Aorta (tissue), 5 donors: ENCODE results near the gene SLC49A4. TPM values are rescaled to one million over a fixed set of nuclear protein-coding genes. Genes with fewer than 3 reads are reported as not detected.

ENCODE experiments used
- ATAC-seq: fragments of 200-7000 bp; cut with Tn5 transposase; one replicate; pipeline ENCODE4 v1.9.1; 2022; ENCODE audit warnings: moderate library complexity; ENCODE audit not compliant: low FRiP score
- DNase-seq, 2 donors: peaks; one replicate each; pipeline ENCODE4 v3.0.0-alpha.2; 2020
- H3K27ac ChIP-seq, 2 donors: one replicate each; pipeline ENCODE4 v1.5.1; 2013; ENCODE audit warnings: low read length in 2 of 2, mild to moderate bottlenecking in 2 of 2, moderate library complexity in 2 of 2, control low read depth in 1 of 2, inconsistent platforms in 1 of 2, low read depth in 1 of 2
- H3K27me3 ChIP-seq, 2 donors: one replicate each; pipeline ENCODE4 v1.6.1; 2013; ENCODE audit warnings: control low read depth in 1 of 2, low read length in 1 of 2, mild to moderate bottlenecking in 1 of 2, moderate library complexity in 1 of 2; ENCODE audit not compliant: insufficient read depth in 2 of 2, control insufficient read depth in 1 of 2
- H3K36me3 ChIP-seq, 2 donors: one replicate each; pipeline ENCODE4 v1.6.1; 2013; ENCODE audit warnings: control low read depth in 1 of 2, low read length in 1 of 2, mild to moderate bottlenecking in 1 of 2; ENCODE audit not compliant: insufficient read depth in 2 of 2, control insufficient read depth in 1 of 2
- H3K4me1 ChIP-seq, 2 donors: one replicate each; pipeline ENCODE4 v1.6.1; 2013; ENCODE audit warnings: low read length in 2 of 2, control low read depth in 1 of 2, mild to moderate bottlenecking in 1 of 2, moderate library complexity in 1 of 2; ENCODE audit not compliant: insufficient read depth in 2 of 2, control insufficient read depth in 1 of 2
- H3K4me3 ChIP-seq, 2 donors: one replicate each; pipeline ENCODE4 v1.5.1; 2013; ENCODE audit warnings: low read length in 2 of 2, control low read depth in 1 of 2, mild to moderate bottlenecking in 1 of 2
- H3K9me3 ChIP-seq: one replicate; pipeline ENCODE4 v1.6.1; 2013; ENCODE audit warnings: mild to moderate bottlenecking, low read length; ENCODE audit not compliant: control insufficient read depth
- WGBS, 2 donors: extraction: QIAGEN DNeasy Blood & Tissue Kit; methylation state at CpG; one replicate each; pipeline ENCODE4 v1.1.7; 2013; 5-methylcytosine and 5-hydroxymethylcytosine counted together
- intact Hi-C, 2 donors: fragments of 100-400 bp; cut with DNase I; formaldehyde crosslinking; loops; one replicate each; pipeline versions ENCODE4 v1.14.2 to v1.15.0; 2022
- polyA plus RNA-seq, 2 donors: library from polyadenylated mRNA; stranded (reverse); fragments of 200-250 nt; gene quantifications; one replicate each; pipeline ENCODE4 v1.2.3, GENCODE V29; 2013
- total RNA-seq, 2 donors: library from RNA; stranded (reverse); fragmentation: NEBNext Ultra II Directional; extraction: Animal tissue kit (Norgen Biotek cat#: 25700); gene quantifications; one replicate each; pipeline ENCODE4 v1.2.1, GENCODE V29; 2021
- donor health status: healthy with polysubstance abuse.
- donor health status: Bipolar disorder and iron deficiency.
- donor health status: DM: no; HTN: no; CAD: no.
- donor health status: DM: no; HTN: no; CAD: no.
- donor health status: DM: yes; HTN: yes; CAD: no.

The SLC49A4 gene
- total and polyA plus RNA-seq, 4 donors, result 3.1 to 13.4 (median 8.6) TPM

DNA sequence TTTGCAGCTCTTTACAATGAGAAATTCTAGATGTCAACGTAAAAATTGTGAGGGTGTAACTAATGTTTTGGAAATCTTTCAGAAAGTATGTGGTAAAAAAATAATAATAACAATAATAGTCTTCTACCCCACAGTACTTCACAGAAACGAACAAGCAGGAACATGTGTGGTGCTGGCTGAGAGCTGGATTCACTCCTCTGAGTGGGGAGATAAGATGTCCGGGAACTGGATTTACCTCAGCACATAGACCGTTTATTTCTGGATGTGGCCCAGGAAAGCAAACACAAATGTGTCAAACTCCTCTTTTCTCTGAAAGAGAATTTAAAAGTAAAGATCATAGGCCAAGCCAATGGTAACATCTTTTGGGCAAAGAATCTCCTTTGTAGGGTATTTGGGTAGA lies 103.4 kb downstream of the SLC49A4 start:
- Histone ChIP-seq H3K4me1 (no peaks in the 10 kb centered on the region), H3K4me3 (no peak overlapping the region), H3K9me3 (no peaks in the 10 kb centered on the region), H3K27me3 (peaks cover 0 to 2% of the 10 kb centered on the region in 2 donors), H3K36me3 (no peaks in the 10 kb centered on the region), H3K27ac (no peak overlapping the region)
- ATAC-seq (no peak), DNase-seq (no peak)
- intact Hi-C loops, result no loop called here
- WGBS, 2 donors, result 10 to 18% methylated on average over 4 of the region's 4 CpGs

DNA sequence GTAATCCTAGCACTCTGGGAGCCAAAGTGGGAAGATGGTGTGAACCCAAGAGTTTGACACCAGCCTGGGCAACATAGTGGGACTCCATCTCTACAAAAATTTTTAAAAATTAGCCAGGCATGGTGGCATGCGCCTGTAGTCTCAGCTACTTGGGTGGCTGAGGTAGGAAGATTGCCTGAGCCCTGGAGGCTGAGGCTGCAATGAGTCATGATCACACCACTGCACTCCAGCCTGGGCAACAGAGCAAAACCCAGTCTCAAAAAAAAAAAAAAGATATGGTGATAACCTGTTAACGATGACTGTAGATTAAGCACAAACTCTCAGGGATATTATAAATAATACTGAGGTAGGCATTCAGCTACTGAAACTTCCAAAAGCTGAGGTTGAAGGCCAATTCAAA lies 107.5 kb downstream of the SLC49A4 start:
- no peak overlapping the region for H3K27ac ChIP-seq
- no peak for DNase-seq
- WGBS, 2 donors, result 48 to 68% methylated on average over 2 of the region's 2 CpGs
- no peaks in the 10 kb centered on the region for H3K36me3 ChIP-seq
- intact Hi-C loops, result no loop called here
- peaks cover 0 to 2% of the 10 kb centered on the region in 2 donors for H3K27me3 ChIP-seq
- no peaks in the 10 kb centered on the region for H3K4me1 ChIP-seq
- H3K9me3 ChIP-seq, result no peaks in the 10 kb centered on the region
- no peak overlapping the region for H3K4me3 ChIP-seq
- ATAC-seq, result no peak

DNA sequence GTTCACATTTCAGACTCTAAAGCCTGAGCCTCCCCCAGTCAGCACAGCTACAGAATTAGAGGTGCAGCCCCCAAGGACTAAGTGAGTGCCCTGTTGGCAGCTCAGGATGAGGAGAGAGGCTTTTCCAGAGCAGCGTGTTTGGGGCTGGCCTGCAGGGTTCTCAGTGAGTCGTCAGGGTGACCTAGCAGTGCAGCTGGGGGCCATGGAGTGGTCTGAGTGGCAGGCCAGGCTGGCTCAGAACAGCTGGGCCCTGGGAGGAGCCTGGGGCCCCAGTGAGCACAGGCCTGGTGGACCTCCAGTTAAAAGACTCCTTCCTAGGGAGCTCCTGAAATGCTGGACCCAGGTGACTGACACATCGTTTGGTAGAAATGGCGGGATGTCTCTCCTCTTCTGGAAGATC lies 108.3 kb downstream of the SLC49A4 start:
- intact Hi-C loops, result no loop called here
- peak in 1 of 2 donors; percentile 55 for DNase-seq
- no peak for ATAC-seq
- Histone ChIP-seq H3K27me3 (peaks cover 0 to 2% of the 10 kb centered on the region in 2 donors), H3K36me3 (no peaks in the 10 kb centered on the region), H3K4me1 (no peaks in the 10 kb centered on the region), H3K9me3 (no peaks in the 10 kb centered on the region), H3K27ac (no peak overlapping the region), H3K4me3 (no peak overlapping the region)
- WGBS, 2 donors, result 37 to 61% methylated on average over 4 of the region's 4 CpGs

DNA sequence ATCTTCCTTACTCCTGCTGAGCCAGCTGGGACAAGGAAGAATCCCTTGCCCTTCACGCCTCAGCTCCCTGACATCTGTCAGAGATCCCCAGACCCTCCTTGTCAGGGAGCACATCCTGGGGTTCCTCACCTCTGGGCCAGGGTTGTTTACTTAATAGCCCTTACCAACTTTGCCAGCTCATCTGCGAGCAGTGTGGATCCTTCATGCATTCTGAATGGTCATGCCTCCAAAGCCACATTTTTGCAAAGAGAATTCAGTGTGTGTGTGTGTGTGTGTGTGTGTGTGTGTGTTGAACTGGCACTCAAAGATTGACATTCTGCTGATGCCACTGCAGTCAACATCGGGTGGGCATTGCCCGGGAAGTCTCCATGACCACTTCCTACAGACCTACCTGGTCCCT lies 112.6 kb downstream of the SLC49A4 start:
- Histone ChIP-seq H3K27ac (no peak overlapping the region), H3K9me3 (no peaks in the 10 kb centered on the region), H3K36me3 (no peaks in the 10 kb centered on the region), H3K4me1 (no peaks in the 10 kb centered on the region), H3K27me3 (no peaks in the 10 kb centered on the region), H3K4me3 (no peak overlapping the region)
- intact Hi-C loops, result no loop called here
- WGBS, 2 donors, result 95 to 98% methylated on average over 4 of the region's 4 CpGs
- ATAC-seq (no peak), DNase-seq (no peak)

DNA sequence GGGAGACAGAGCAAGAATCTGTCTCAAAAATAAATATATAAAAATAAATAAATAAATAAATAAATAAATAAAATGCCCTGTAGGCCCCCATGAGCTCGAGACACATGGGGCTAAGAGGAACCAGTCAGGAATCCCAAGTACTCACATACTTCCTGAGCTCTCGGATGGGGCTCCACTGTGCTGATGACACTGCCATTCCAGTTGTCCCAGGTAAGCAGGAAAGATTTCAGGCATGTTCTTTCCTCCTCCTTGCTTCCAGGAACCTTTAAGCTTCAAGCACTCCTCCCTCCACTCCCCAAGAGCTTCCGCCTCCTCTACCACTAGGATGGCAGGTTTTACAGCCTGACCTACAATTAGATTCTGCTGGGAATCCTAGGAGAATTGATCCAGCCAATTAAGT lies 113.4 kb downstream of the SLC49A4 start:
- ATAC-seq (no peak), DNase-seq (no peak)
- H3K27me3 ChIP-seq, result no peaks in the 10 kb centered on the region
- no peaks in the 10 kb centered on the region for H3K9me3 ChIP-seq
- no peaks in the 10 kb centered on the region for H3K36me3 ChIP-seq
- no peaks in the 10 kb centered on the region for H3K4me1 ChIP-seq
- intact Hi-C loops, result no loop called here
- no peak overlapping the region for H3K4me3 ChIP-seq
- 89 to 97% methylated on average over 3 of the region's 3 CpGs for WGBS, 2 donors
- no peak overlapping the region for H3K27ac ChIP-seq

DNA sequence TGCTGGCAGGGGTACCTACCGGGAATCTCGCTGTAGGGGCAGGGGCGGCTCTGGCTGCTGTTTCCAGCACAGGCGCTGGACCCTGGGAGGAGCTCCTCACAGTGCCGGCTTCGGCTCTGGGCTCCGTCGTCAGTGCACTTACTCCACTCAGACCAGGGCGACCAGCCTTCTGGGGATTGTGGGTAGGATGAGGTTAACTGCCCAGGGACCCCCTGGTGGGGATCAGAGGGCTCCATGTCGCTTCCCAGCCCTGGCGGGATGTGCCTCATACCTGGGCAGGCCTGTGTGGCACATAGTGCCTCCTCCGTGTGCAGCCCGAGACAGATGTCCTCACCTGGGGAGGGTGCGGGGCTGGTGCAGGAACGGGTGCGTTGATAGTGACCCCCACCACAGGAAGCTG lies 117.0 kb downstream of the SLC49A4 start:
- Histone ChIP-seq H3K4me3 (no peak overlapping the region), H3K27me3 (no peaks in the 10 kb centered on the region), H3K4me1 (no peaks in the 10 kb centered on the region), H3K36me3 (no peaks in the 10 kb centered on the region), H3K27ac (no peak overlapping the region), H3K9me3 (no peaks in the 10 kb centered on the region)
- intact Hi-C loops, result no loop called here
- no peak for ATAC-seq
- DNase-seq, result no peak
- WGBS, 2 donors, result 94 to 95% methylated on average over 16 of the region's 16 CpGs

DNA sequence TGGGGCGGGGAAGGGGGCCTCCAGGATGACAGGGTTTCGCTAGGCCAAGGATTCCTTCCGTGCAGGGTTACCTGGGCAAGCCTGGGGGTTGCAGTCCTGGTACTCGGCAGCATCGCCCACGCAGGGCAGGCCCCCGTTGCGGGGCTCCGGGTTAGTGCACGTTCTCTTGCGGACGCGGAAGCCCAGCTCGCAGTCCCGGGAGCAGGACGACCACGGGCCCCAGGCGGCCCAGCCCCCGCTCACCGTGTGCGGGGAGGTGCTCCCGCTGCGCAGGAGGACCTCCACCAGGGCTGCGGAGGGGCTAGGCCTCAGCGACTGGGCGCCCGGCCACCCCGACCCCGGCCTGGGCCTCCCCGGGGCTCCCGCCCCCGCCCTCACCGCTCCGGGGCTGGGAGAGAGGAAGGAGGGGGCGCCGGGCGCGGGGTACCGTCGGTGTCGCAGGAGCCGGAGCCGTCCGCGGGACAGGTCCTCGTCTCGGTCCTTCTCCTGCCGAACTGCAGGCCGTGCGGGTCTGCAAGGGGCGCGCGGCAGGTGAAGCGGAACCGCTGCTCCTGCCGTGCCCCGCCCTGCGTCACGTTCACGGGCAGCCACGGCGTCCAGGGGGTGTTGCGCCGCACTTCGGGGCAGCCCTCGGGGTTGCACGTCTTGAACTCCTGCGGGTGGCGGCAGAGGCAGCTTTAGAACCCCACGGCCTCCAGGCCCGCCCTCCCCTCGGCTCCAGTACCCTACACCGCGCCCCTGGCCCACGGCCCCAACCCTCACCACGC lies 118.1 kb downstream of the SLC49A4 start:
- no peak for DNase-seq
- intact Hi-C loops, result no loop called here
- no peaks in the 10 kb centered on the region for H3K4me1 ChIP-seq
- no peak overlapping the region for H3K4me3 ChIP-seq
- H3K36me3 ChIP-seq, result no peaks in the 10 kb centered on the region
- H3K9me3 ChIP-seq, result no peaks in the 10 kb centered on the region
- no peak for ATAC-seq
- WGBS, 2 donors, result 79 to 82% methylated on average over 32 to 76 of the region's 76 CpGs
- no peaks in the 10 kb centered on the region for H3K27me3 ChIP-seq
- H3K27ac ChIP-seq, result no peak overlapping the region

DNA sequence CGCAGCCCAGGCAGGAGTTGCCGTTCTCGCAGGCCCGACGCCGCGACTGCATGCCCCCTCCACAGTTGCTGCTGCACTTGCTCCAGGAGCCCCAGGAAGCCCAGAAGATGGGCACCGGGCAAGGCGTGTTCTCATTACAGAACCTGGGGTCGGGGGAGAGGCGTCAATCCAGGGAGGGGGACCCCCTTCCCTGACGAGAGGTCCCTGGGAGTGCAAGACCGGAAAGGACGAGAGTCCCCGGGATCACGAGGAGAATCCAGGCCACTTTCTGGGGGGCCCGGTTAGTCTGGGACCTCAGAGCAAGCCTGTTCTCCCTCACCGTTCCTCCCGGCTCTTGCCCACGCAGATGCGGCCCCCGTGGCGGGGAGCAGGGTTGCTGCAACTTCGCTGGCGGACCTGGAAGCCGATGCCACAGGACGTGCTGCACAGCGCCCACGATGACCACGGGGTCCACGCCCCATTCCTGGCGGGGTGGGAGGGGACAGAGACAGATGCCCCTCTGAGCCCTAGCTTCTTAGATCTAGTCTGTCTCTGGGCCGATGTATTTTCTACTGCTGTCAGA lies 118.8 kb downstream of the SLC49A4 start:
- Histone ChIP-seq H3K36me3 (no peaks in the 10 kb centered on the region), H3K27ac (no peak overlapping the region), H3K4me3 (no peak overlapping the region), H3K9me3 (no peaks in the 10 kb centered on the region), H3K27me3 (no peaks in the 10 kb centered on the region), H3K4me1 (no peaks in the 10 kb centered on the region)
- intact Hi-C loops, result no loop called here
- 88 to 90% methylated on average over 30 to 33 of the region's 33 CpGs for WGBS, 2 donors
- DNase-seq, result no peak
- no peak for ATAC-seq
